Activated CD4-positive, alpha-beta memory T cell treated with anti-CD3 and anti-CD28 coated beads, Interleukin-2, amount 10 ng/mL, durations not matched to agents 7 days and 5 days (primary cell): ENCODE measurements around the gene PSTPIP1. TPM values are rescaled to one million over a fixed set of nuclear protein-coding genes. Genes with fewer than 3 reads are reported as not detected.
"Not testable (repeated sequence)": the region's sequence is repeated elsewhere in the genome, so short reads cannot be mapped to it uniquely, and the experiment has no call there.

Experiments used
- CTCF ChIA-PET: fragments of 350-600 bp; sonication (Branson Sonifier 250); formaldehyde crosslinking; loops from one replicate; lab custom pipeline; 2021; ENCODE audit warnings: antibody characterized with exemption, inconsistent platforms; lab: Charles Lee
- POLR2A ChIA-PET: fragments of 350-600 bp; sonication (Branson Sonifier 250); formaldehyde crosslinking; loops from one replicate; lab custom pipeline; 2021; ENCODE audit warnings: antibody characterized with exemption; lab: Charles Lee
- DNase-seq: peaks from one replicate; pipeline ENCODE4 v3.0.0-alpha.2; 2020
- H3K27ac Mint-ChIP-seq: one replicate; pipeline ENCODE4 v1.8.0; 2021; ENCODE audit warnings: mild to moderate bottlenecking, mixed read lengths
- H3K27me3 Mint-ChIP-seq: one replicate; pipeline ENCODE4 v1.8.0; 2021; ENCODE audit warnings: mixed read lengths
- H3K36me3 Mint-ChIP-seq: one replicate; pipeline ENCODE4 v1.8.0; 2021; ENCODE audit warnings: low read depth, mixed read lengths
- H3K4me1 Mint-ChIP-seq: one replicate; pipeline ENCODE4 v1.8.0; 2021; ENCODE audit warnings: mixed read lengths
- H3K4me3 Mint-ChIP-seq: one replicate; pipeline ENCODE4 v1.8.0; 2021; ENCODE audit warnings: mild to moderate bottlenecking, mixed read lengths
- H3K9me3 Mint-ChIP-seq: one replicate; pipeline ENCODE4 v1.8.0; 2021; ENCODE audit warnings: mixed read lengths
- total RNA-seq, 2 experiments: library from RNA; stranded (reverse); gene quantifications; one replicate each; pipeline ENCODE4 v1.2.3, GENCODE V29; 2021

PSTPIP1 gene
- total RNA-seq, result 100 to 1,000 TPM; 181 to 187 TPM

DNA sequence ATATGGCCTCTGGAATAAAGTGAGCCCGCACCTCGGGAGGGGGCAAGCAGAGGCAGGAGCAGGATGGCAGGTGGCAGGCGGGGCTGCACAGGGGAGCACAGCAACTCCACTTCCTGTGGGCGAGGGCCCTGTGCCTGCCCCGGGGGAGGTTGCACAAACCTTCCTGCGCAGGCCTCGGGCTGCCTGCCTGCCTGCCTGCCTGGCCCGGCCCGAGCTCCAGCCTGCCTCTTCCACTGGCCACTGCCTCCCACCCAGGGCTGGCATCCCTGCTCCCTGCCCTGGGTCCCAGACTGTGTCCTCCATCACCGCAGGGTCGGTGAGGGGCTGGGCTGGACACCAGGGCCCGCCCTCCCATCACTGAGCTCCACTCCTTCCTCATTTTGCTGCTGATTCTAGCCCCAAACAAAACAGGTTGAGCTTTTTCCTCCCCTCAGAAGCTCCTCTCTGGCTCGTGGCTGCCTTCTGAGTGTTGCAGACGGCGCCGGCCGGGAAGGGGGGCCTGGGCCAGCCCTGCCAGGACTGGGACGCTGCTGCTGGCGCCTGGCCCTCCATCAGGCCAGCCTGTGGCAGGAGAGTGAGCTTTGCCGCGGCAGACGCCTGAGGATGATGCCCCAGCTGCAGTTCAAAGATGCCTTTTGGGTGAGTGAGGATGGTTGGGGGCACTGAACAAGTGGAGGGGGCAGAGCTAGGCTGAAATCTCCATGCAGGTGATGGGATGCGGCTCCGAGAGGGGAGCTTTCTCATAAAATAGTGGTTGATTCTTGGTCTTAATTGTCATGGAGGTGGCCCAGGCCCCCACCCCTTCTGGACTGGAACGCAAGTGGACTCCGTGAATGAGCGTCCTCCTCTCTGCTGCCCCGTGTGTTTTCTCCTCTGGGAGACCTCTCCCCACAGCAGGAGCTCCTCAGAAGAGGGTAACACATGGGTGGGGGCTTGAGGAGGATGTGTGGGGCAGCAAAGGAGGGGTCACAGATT lies at the start of gene PSTPIP1:
TSS of gene PSTPIP1 (plus strand) at position 156 of the 975 bp plus-strand sequence. CDS start at position 604, 448 bp downstream.
- Mint-ChIP-seq H3K4me1 (peaks cover 78% of the 10 kb centered on the region), H3K36me3 (peaks cover 44% of the 10 kb centered on the region), H3K4me3 (peak within 1 kb of the TSS; percentile 92), H3K27ac (peak within 1 kb of the TSS; percentile 98), H3K27me3 (no peaks in the 10 kb centered on the region), H3K9me3 (no peaks in the 10 kb centered on the region)
- ChIA-PET CTCF (interaction anchor here (0.6 to 6.1 kb wide), 11 partner anchors 10 to 437 kb away, joined by 3 to 41 read pairs (median 5); no protein-coding TSS in a partner anchor), POLR2A (interaction anchor here (0.7 to 7.4 kb wide), 17 partner anchors 8 to 1544 kb away, joined by 3 to 188 read pairs (median 10); partner anchors contain the start of genes PEAK1, RCN2 and SIN3A)
- peak; percentile 84 for DNase-seq

DNA sequence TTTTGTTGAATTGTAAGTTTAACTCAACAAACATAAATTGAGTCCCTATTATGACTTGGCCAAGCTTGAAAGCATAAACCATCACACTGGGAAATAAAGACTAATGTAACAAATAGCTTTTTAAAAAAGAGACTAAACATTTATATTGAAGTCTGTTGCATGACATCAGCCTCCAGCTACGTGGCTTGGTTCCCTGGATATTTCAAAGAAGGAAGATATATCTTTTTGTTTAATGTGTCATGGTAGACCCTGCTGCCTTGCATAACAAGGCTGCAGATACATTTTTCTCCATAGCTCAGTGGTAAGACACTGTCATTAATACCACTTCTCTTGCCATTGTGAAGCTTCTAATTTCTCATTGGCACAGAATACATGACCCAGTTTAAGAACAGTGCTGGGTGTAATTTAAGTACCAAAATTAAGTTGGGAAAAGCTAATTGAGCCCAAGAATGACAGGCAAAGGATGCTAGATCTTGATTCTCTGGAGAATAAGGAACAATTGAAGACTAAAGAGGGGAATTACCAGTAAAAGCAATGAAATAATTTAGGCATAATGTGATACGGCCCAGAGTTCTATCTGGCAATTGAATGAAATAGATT lies 49.3 kb upstream of the PSTPIP1 start:
- ChIA-PET POLR2A (interaction anchor here (0.7 to 1.1 kb wide), 3 partner anchors 9 to 49 kb away, joined by 3 to 4 read pairs (median 3); partner anchors contain the start of genes PSTPIP1 and RCN2), CTCF (interaction anchor here (1.2 to 1.4 kb wide), 2 partner anchors 10 to 125 kb away, joined by 3 to 4 read pairs; partner anchors contain the start of gene TSPAN3)
- Mint-ChIP-seq H3K36me3 (peaks cover 44% of the 10 kb centered on the region), H3K9me3 (no peaks in the 10 kb centered on the region), H3K4me3 (no peak overlapping the region), H3K4me1 (peaks cover 1% of the 10 kb centered on the region), H3K27me3 (no peaks in the 10 kb centered on the region), H3K27ac (no peak overlapping the region)
- no peak for DNase-seq

DNA sequence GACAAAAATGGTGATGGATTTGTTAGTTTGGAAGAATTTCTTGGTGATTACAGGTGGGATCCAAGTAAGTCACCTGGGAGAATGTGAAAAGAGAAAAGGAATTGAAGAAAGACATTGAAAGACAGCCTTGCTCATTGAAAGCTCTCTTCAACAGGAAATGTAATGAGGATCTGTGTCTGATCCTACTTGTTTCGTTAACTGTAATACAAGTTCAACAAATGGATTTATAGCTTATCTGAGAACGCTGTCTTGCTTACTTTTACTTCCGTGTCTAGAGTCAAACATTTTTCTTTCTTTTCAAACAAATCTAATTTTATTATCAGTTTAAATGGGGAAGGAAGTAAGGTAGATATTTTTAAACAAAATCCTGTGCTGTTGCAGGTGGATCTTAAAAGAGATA lies 47.5 kb upstream of the PSTPIP1 start:
- DNase-seq, result no peak
- no peaks in the 10 kb centered on the region for H3K9me3 Mint-ChIP-seq
- no peak overlapping the region for H3K4me3 Mint-ChIP-seq
- H3K27me3 Mint-ChIP-seq, result no peaks in the 10 kb centered on the region
- ChIA-PET CTCF (interaction anchor here (1.4 kb wide), 1 partner anchor 26 kb away, joined by 4 read pairs; no protein-coding TSS in a partner anchor), POLR2A (interaction anchor here (1.9 kb wide), 1 partner anchor 16 kb away, joined by 5 read pairs; the partner anchor contains the start of gene RCN2)
- H3K27ac Mint-ChIP-seq, result no peak overlapping the region
- peaks cover 9% of the 10 kb centered on the region for H3K4me1 Mint-ChIP-seq
- H3K36me3 Mint-ChIP-seq, result peaks cover 51% of the 10 kb centered on the region

DNA sequence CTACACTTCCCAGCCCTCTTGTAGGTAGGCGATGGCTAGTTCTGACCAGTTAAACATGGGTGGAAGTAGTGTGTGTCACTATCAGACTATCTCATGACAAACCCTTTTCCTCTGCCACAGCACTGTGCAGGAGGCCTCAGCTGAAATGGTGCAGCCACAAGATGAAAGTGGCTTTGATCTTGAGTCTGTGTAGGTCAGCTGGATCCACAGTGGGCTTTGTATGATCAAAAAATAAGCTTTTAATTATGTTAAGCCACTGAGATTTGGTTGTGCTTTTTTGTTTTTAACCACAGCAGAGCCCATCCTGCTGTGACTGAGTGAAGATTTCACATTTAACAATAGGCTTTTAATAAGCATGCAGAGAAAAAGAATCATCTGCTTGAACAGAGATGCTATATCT lies 43.7 kb upstream of the PSTPIP1 start:
- ChIA-PET CTCF (interaction anchor here (0.6 to 1.6 kb wide), 4 partner anchors 10 to 875 kb away, joined by 3 to 5 read pairs (median 4); no protein-coding TSS in a partner anchor), POLR2A (no interaction called here)
- H3K4me3 Mint-ChIP-seq, result no peak overlapping the region
- DNase-seq, result no peak
- H3K9me3 Mint-ChIP-seq, result no peaks in the 10 kb centered on the region
- H3K36me3 Mint-ChIP-seq, result peaks cover 30% of the 10 kb centered on the region
- H3K27ac Mint-ChIP-seq, result no peak overlapping the region
- no peaks in the 10 kb centered on the region for H3K27me3 Mint-ChIP-seq
- H3K4me1 Mint-ChIP-seq, result peaks cover 9% of the 10 kb centered on the region

DNA sequence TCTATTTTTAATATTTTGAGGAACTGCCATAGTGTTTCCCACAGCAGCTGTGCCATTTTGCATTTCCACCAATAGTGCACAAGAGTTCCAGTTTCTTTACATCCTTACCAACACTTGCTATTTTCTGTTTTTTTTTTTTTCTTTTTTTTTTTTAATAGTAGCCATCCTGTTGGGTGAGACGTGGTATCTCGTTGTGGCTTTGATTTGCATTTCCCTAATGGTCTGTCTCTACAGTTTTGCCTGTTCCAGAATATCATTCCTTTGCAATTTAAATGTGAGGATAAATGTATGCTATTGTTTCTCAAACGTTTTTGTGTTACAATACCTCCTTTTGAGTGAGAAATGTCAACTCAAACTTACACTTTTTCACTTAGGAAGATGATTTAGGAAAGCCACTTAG lies 41.0 kb upstream of the PSTPIP1 start:
- H3K27ac Mint-ChIP-seq, result no peak overlapping the region
- peaks cover 9% of the 10 kb centered on the region for H3K4me1 Mint-ChIP-seq
- no peaks in the 10 kb centered on the region for H3K27me3 Mint-ChIP-seq
- no peak for DNase-seq
- ChIA-PET POLR2A (interaction anchor here (0.9 to 1.6 kb wide), 3 partner anchors 9 to 68 kb away, joined by 3 to 4 read pairs (median 3); partner anchors contain the start of gene PSTPIP1), CTCF (no interaction called here)
- H3K36me3 Mint-ChIP-seq, result peaks cover 10% of the 10 kb centered on the region
- no peaks in the 10 kb centered on the region for H3K9me3 Mint-ChIP-seq
- no peak overlapping the region for H3K4me3 Mint-ChIP-seq

DNA sequence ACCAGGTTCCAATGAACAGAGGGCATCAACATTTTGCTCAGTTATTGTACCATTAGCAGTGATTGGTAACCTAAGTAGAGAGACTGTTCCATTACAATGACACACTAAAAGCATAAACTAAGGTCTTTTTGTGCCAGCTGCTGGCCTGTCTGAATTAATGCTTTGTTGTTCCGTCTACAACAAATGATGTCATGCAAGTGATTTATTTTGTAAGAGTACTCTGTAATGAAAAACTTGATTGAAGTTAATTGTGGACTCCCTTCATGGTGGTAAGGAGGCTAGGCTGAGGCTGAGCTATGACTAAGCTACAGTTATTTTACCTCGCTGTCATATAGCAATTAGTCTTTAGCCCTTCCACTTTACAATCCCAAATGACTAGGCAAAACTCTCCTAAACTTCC lies 40.2 kb upstream of the PSTPIP1 start:
- H3K9me3 Mint-ChIP-seq, result no peaks in the 10 kb centered on the region

DNA sequence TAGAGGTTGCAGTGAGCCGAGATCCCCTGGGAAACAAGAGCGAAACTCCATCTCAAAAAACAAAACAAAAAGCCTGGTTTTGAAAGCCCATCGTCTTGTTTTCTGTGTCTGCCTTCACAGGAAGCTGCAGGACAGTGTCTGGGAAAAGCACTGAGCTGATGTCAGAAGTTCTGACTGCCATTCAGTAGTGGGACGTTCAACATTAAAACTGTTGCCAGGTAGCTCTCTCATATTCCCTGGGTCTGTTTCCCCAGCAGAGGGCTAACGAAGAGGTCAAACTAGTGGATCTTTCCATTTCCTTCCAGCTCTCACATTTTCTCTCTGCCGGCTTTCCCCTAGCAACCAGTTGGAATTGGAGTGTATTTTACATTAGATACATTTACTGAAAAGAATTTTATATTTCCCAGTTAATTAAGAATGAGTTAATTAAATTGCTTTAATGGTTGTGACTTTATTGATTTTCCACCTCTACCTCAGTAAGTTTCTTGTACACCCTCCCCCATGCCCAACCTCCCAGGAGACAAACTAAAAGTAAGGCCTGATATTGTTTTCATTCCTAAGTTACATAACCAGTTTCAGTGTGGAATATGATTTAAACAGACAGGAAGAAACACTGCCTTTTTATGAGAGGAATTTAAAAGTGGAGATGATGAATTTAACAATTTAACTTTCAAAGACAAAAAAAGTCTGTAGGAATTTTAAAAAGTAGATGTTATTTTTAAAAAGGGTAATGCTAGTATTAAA lies 33.5 kb upstream of the PSTPIP1 start:
- no peak overlapping the region for H3K4me3 Mint-ChIP-seq
- no peaks in the 10 kb centered on the region for H3K4me1 Mint-ChIP-seq
- peaks cover 22% of the 10 kb centered on the region for H3K27me3 Mint-ChIP-seq
- no peak overlapping the region for H3K27ac Mint-ChIP-seq
- no peaks in the 10 kb centered on the region for H3K36me3 Mint-ChIP-seq
- POLR2A ChIA-PET, result no interaction called here
- no peaks in the 10 kb centered on the region for H3K9me3 Mint-ChIP-seq
- CTCF ChIA-PET, result no interaction called here
- DNase-seq, result no peak

More for the DNA sequence above, 40.2 kb upstream of the PSTPIP1 start:
- Mint-ChIP-seq H3K27me3 (no peaks in the 10 kb centered on the region), H3K4me1 (peaks cover 9% of the 10 kb centered on the region), H3K36me3 (peaks cover 10% of the 10 kb centered on the region), H3K27ac (no peak overlapping the region), H3K4me3 (no peak overlapping the region)
- ChIA-PET POLR2A (interaction anchor here (0.9 to 1.6 kb wide), 3 partner anchors 8 to 67 kb away, joined by 3 to 4 read pairs (median 3); partner anchors contain the start of gene PSTPIP1), CTCF (interaction anchor here (0.7 to 1.9 kb wide), 2 partner anchors 18 to 163 kb away, joined by 3 to 8 read pairs; no protein-coding TSS in a partner anchor)
- DNase-seq, result no peak

DNA sequence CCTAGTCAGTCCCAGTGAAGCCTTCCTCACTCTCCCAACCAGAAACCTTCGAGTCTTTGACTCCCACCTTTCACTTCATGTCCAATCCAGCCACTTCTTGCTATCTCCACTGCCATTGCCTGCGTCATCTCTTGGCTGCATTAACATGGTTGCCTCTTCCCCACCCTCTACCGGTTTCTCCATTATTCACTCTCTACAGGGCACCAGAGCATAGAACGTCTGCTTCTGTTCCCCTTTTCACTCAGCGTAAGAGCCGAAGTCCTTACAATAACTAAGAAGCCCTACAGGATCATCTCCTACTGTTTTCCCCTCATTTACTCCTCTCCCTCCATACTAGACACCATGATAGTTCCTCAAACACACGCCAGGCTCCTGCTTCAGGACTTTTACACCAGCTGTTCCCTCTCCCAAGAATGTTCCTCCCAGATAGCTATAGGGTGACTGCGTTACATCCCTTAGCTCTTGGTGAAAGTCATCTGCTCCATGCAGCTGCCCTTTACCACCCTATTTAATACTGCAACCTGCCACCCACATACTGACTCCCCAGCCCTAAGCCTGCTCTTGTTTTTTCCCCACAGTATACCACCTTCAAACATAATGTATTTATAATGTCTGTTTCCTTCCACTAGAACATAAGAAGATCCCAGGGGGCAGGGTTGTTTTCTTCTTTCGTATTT lies 32.5 kb upstream of the PSTPIP1 start:
- Mint-ChIP-seq H3K4me3 (no peak overlapping the region), H3K27ac (no peak overlapping the region), H3K9me3 (no peaks in the 10 kb centered on the region), H3K4me1 (no peaks in the 10 kb centered on the region), H3K27me3 (peaks cover 23% of the 10 kb centered on the region), H3K36me3 (no peaks in the 10 kb centered on the region)
- ChIA-PET CTCF (interaction anchor here (1.5 kb wide), 1 partner anchor 11 kb away, joined by 5 read pairs; no protein-coding TSS in a partner anchor), POLR2A (interaction anchor here (1.1 kb wide), 1 partner anchor 8 kb away, joined by 4 read pairs; no protein-coding TSS in a partner anchor)
- no peak for DNase-seq

DNA sequence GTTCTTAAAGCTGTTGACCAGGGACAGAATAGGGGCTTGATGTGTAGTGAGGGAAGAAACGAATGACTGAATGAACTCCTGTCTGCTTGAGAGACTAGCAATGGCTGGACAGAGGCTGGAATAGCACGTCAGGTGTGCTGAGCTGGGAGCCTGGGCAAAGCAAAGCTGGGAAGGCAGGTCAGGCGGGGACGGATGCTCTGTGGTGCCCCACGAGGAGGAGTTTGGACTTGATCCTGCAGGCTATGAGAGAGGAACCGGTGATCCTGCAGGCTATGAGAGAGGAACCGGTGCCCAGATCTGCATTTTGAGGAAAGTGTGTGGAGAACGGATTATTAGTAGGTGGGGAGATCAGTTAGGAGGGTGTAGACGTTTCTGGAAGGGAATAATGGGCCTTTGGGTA lies 31.3 kb upstream of the PSTPIP1 start:
- no peak overlapping the region for H3K4me3 Mint-ChIP-seq
- ChIA-PET POLR2A (interaction anchor here (1.1 kb wide), 1 partner anchor 9 kb away, joined by 4 read pairs; no protein-coding TSS in a partner anchor), CTCF (interaction anchor here (0.8 to 1.5 kb wide), 2 partner anchors 10 to 17 kb away, joined by 3 to 5 read pairs; no protein-coding TSS in a partner anchor)
- H3K9me3 Mint-ChIP-seq, result no peaks in the 10 kb centered on the region
- peaks cover 23% of the 10 kb centered on the region for H3K27me3 Mint-ChIP-seq
- H3K4me1 Mint-ChIP-seq, result no peaks in the 10 kb centered on the region
- DNase-seq, result no peak
- no peaks in the 10 kb centered on the region for H3K36me3 Mint-ChIP-seq
- H3K27ac Mint-ChIP-seq, result no peak overlapping the region

DNA sequence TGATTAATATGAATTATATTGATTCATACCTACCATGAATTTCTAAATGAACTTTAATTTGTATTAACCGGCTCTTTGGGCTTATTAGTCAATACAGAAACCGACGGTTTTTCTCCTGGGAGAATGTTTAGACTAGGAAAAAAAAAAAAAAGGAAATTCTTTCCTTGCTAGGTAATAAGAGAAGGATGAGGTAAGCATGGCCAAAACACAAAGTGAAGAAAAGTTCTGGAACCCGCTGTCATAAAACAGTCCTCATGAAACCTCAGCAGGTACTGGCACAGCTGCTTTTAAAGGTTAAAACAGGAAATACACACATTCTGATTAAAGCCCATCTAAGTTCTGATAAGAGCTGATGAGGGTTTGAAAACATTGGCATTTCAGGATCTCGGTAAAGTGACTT lies 30.8 kb upstream of the PSTPIP1 start:
- H3K27me3 Mint-ChIP-seq, result peaks cover 23% of the 10 kb centered on the region
- no peak for DNase-seq
- CTCF ChIA-PET, result interaction anchor here (0.8 to 1.6 kb wide), 4 partner anchors 9 to 59 kb away, joined by 3 to 5 read pairs (median 3); no protein-coding TSS in a partner anchor
- no peaks in the 10 kb centered on the region for H3K36me3 Mint-ChIP-seq
- H3K4me3 Mint-ChIP-seq, result no peak overlapping the region
- no peaks in the 10 kb centered on the region for H3K4me1 Mint-ChIP-seq
- POLR2A ChIA-PET, result no interaction called here
- H3K27ac Mint-ChIP-seq, result no peak overlapping the region
- H3K9me3 Mint-ChIP-seq, result no peaks in the 10 kb centered on the region

DNA sequence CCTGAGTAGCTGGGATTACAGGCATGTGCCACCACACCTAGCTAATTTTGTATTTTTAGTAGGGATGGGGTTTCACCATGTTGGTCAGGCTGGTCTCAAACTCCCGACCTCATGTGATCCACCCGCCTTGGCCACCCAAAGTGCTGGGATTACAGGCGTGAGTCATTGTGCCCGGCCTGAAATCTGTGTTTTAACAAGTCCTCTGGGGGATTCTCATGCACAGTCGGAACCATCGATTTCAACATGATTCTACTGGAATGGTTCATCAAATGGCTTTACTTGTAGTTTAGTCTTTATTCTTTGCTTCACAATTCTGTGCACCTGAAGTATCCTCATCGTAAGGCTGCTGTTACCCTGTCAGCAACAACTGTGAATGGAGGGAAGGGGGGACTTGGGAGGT lies 28.9 kb upstream of the PSTPIP1 start:
- peaks cover 19% of the 10 kb centered on the region for H3K27me3 Mint-ChIP-seq
- H3K9me3 Mint-ChIP-seq, CTCF ChIA-PET, H3K4me3 Mint-ChIP-seq, H3K36me3 Mint-ChIP-seq, H3K27ac Mint-ChIP-seq, DNase-seq, H3K4me1 Mint-ChIP-seq: not testable (repeated sequence)
- POLR2A ChIA-PET, result interaction anchor here (1.3 kb wide), 1 partner anchor 8 kb away, joined by 4 read pairs; no protein-coding TSS in a partner anchor
